ENCODE results near the gene PCDHGA4. TPM values are rescaled to one million over a fixed set of nuclear protein-coding genes. Genes with fewer than 3 reads are reported as not detected.
A peak's percentile ranks its signal among the peaks of the same experiment; 100 is the strongest.
"Not testable (repeated sequence)": the region's sequence is repeated elsewhere in the genome, so short reads cannot be mapped to it uniquely, and the experiment has no call there.

PCDHGA4 gene
- total RNA-seq, 6 experiments from 2014 or later, result 3.6 to 6.3 (median 5.2) TPM

GRCh38 chr5:141320225-141321169 is 34.3 kb upstream of the PCDHGA4 start, which contains the start of gene TAF7:
TSS of gene TAF7 (minus strand) at chr5:141320784. CDS start at chr5:141320044, 740 bp downstream.
- peak; percentile 94 for TF ChIP-seq CTCF (IDR thresholded peaks at IDR 0.05)

GRCh38 chr5:141322261-141322660 is 32.6 kb upstream of the PCDHGA4 start:
- H3K36me3 Mint-ChIP-seq (ENCODE audit: low read depth), result peaks cover 33% of the 10 kb centered on the region
- peaks cover 15% of the 10 kb centered on the region for H3K27me3 Mint-ChIP-seq (ENCODE audit: insufficient read depth)
- no peak for TF ChIP-seq CTCF (IDR thresholded peaks at IDR 0.05)
- peaks cover 35% of the 10 kb centered on the region for H3K4me1 Mint-ChIP-seq (ENCODE audit: low read depth)
- H3K4me3 Mint-ChIP-seq, result no peak overlapping the region
- H3K9me3 Mint-ChIP-seq, result peaks cover 46% of the 10 kb centered on the region
- H3K27ac Mint-ChIP-seq, result no peak overlapping the region
- DNase-seq, result no peak

More at GRCh38 chr5:141320225-141321169, 34.3 kb upstream of the PCDHGA4 start, which contains the start of gene TAF7:
- Mint-ChIP-seq H3K27me3 (ENCODE audit: insufficient read depth) (peaks cover 23% of the 10 kb centered on the region), H3K27ac (peak within 1 kb of the TSS; percentile 100), H3K9me3 (peaks cover 64% of the 10 kb centered on the region), H3K36me3 (ENCODE audit: low read depth) (peaks cover 51% of the 10 kb centered on the region), H3K4me3 (peak within 1 kb of the TSS; percentile 98), H3K4me1 (ENCODE audit: low read depth) (peaks cover 25% of the 10 kb centered on the region)
- DNase-seq, result peak; percentile 90

GRCh38 chr5:141326088-141326854 is 28.6 kb upstream of the PCDHGA4 start:
- Mint-ChIP-seq H3K4me3 (peak overlapping the region; percentile 94), H3K9me3 (peaks cover 13% of the 10 kb centered on the region; the same call in 1 of the 2 replicates), H3K36me3 (ENCODE audit: low read depth) (peaks cover 6% of the 10 kb centered on the region), H3K4me1 (ENCODE audit: low read depth) (peaks cover 17% of the 10 kb centered on the region), H3K27me3 (ENCODE audit: insufficient read depth) (no peaks in the 10 kb centered on the region), H3K27ac (peak overlapping the region; percentile 92)
- TF ChIP-seq CTCF (IDR thresholded peaks at IDR 0.05), result peak; percentile 80
- DNase-seq, result peak; percentile 82

GRCh38 chr5:141328231-141328630 is 26.6 kb upstream of the PCDHGA4 start:
- DNase-seq, result no peak
- Mint-ChIP-seq H3K27ac (no peak overlapping the region), H3K4me3 (no peak overlapping the region), H3K9me3 (peaks cover 21% of the 10 kb centered on the region), H3K27me3 (ENCODE audit: insufficient read depth) (no peaks in the 10 kb centered on the region), H3K4me1 (ENCODE audit: low read depth) (peaks cover 17% of the 10 kb centered on the region), H3K36me3 (ENCODE audit: low read depth) (peaks cover 15% of the 10 kb centered on the region)
- TF ChIP-seq CTCF (IDR thresholded peaks at IDR 0.05), result no peak

GRCh38 chr5:141330299-141331080 is 24.3 kb upstream of the PCDHGA4 start, which contains the start of gene PCDHGA1:
TSS of gene PCDHGA1 (plus strand) at chr5:141330514.
- peak within 1 kb of the TSS; percentile 69 for H3K4me3 Mint-ChIP-seq
- no peak within 1 kb of the TSS for H3K27ac Mint-ChIP-seq
- peaks cover 23% of the 10 kb centered on the region for H3K9me3 Mint-ChIP-seq
- peak; percentile 52 for DNase-seq
- peak; percentile 80 for TF ChIP-seq CTCF (IDR thresholded peaks at IDR 0.05)
- H3K27me3 Mint-ChIP-seq (ENCODE audit: insufficient read depth), result peaks cover 2% of the 10 kb centered on the region; the same call in 1 of the 2 replicates
- peaks cover 15% of the 10 kb centered on the region for H3K36me3 Mint-ChIP-seq (ENCODE audit: low read depth)
- peaks cover 30% of the 10 kb centered on the region for H3K4me1 Mint-ChIP-seq (ENCODE audit: low read depth)

GRCh38 chr5:141332571-141332970 is 22.2 kb upstream of the PCDHGA4 start:
- not testable (repeated sequence) for H3K27me3 Mint-ChIP-seq (ENCODE audit: insufficient read depth); H3K27ac Mint-ChIP-seq; H3K4me3 Mint-ChIP-seq; DNase-seq
- Mint-ChIP-seq H3K36me3 (ENCODE audit: low read depth) (peaks cover 15% of the 10 kb centered on the region), H3K9me3 (peaks cover 23% of the 10 kb centered on the region), H3K4me1 (ENCODE audit: low read depth) (peaks cover 13% of the 10 kb centered on the region)

Measured in HFFc6 (cell line).